ENCODE measurements around the gene C6. TPM values are rescaled to one million over a fixed set of nuclear protein-coding genes. Genes with fewer than 3 reads are reported as not detected.

The C6 gene
- total RNA-seq, 2 donors from 2014 or later = 40.7 to 50.8 TPM

- Histone ChIP-seq H3K27ac (no peak overlapping the region), H3K9me3 (peaks cover 0 to 3% (median 0%) of the 10 kb centered on the region in 3 donors), H3K4me1 (no peaks in the 10 kb centered on the region), H3K27me3 (no peaks in the 10 kb centered on the region), H3K36me3 (replicated peaks in 1 of 2; ENCODE audit: insufficient read depth in 1 of 2, low read depth in 2 of 2) (no peaks in the 10 kb centered on the region), H3K4me3 (no peak overlapping the region)
- 48 to 51% methylated on average over 1 of the region's 1 CpG for WGBS, 2 donors
- no peak for DNase-seq
- intact Hi-C loops (cut with DNase I) = no loop called here
- TF ChIP-seq POLR2A (IDR thresholded peaks at IDR 0.05) (no peak), CTCF (IDR thresholded peaks at IDR 0.05) (no peak)
- ATAC-seq = no peak
Measured at GRCh38 chr5:41247135-41247534, 33.8 kb upstream of the C6 start.

GRCh38 chr5:41246376-41246775 lies 33.0 kb upstream of the C6 start:
- no peak overlapping the region for H3K27ac ChIP-seq
- ATAC-seq (peak; percentile 33), DNase-seq (peak in 1 of 4 donors; percentile 10)
- 61 to 62% methylated on average over 1 of the region's 1 CpG for WGBS, 2 donors
- no peaks in the 10 kb centered on the region for H3K4me1 ChIP-seq
- intact Hi-C loops (cut with DNase I) = no loop called here
- H3K4me3 ChIP-seq = no peak overlapping the region
- TF ChIP-seq POLR2A (IDR thresholded peaks at IDR 0.05) = no peak
- no peak for TF ChIP-seq CTCF (IDR thresholded peaks at IDR 0.05)
- H3K27me3 ChIP-seq = no peaks in the 10 kb centered on the region
- no peaks in the 10 kb centered on the region for H3K36me3 ChIP-seq (replicated peaks in 1 of 2; ENCODE audit: insufficient read depth in 1 of 2, low read depth in 2 of 2)
- H3K9me3 ChIP-seq = peaks cover 0 to 3% (median 0%) of the 10 kb centered on the region in 3 donors

GRCh38 chr5:41243558-41243957 lies 30.2 kb upstream of the C6 start:
- no peaks in the 10 kb centered on the region for H3K4me1 ChIP-seq
- no peak for TF ChIP-seq CTCF (IDR thresholded peaks at IDR 0.05)
- TF ChIP-seq POLR2A (IDR thresholded peaks at IDR 0.05) = no peak
- intact Hi-C loops (cut with DNase I) = no loop called here
- no peaks in the 10 kb centered on the region for H3K9me3 ChIP-seq
- no peak for ATAC-seq
- DNase-seq = no peak
- H3K27me3 ChIP-seq = no peaks in the 10 kb centered on the region
- WGBS, 2 donors = 90 to 100% methylated on average over 1 of the region's 1 CpG
- H3K4me3 ChIP-seq = no peak overlapping the region
- no peak overlapping the region for H3K27ac ChIP-seq
- H3K36me3 ChIP-seq (replicated peaks in 1 of 2; ENCODE audit: insufficient read depth in 1 of 2, low read depth in 2 of 2) = no peaks in the 10 kb centered on the region

- DNase-seq (no peak), ATAC-seq (no peak)
- Histone ChIP-seq H3K4me3 (no peak overlapping the region), H3K27ac (no peak overlapping the region), H3K4me1 (no peaks in the 10 kb centered on the region), H3K36me3 (replicated peaks in 1 of 2; ENCODE audit: insufficient read depth in 1 of 2, low read depth in 2 of 2) (no peaks in the 10 kb centered on the region), H3K27me3 (no peaks in the 10 kb centered on the region), H3K9me3 (no peaks in the 10 kb centered on the region)
- 67 to 80% methylated on average over 2 to 3 of the region's 3 CpGs for WGBS, 2 donors
- intact Hi-C loops (cut with DNase I) = no loop called here
- TF ChIP-seq CTCF (IDR thresholded peaks at IDR 0.05) = no peak
- TF ChIP-seq POLR2A (IDR thresholded peaks at IDR 0.05) = no peak
Measured at GRCh38 chr5:41240985-41241384, 27.7 kb upstream of the C6 start.

DNA sequence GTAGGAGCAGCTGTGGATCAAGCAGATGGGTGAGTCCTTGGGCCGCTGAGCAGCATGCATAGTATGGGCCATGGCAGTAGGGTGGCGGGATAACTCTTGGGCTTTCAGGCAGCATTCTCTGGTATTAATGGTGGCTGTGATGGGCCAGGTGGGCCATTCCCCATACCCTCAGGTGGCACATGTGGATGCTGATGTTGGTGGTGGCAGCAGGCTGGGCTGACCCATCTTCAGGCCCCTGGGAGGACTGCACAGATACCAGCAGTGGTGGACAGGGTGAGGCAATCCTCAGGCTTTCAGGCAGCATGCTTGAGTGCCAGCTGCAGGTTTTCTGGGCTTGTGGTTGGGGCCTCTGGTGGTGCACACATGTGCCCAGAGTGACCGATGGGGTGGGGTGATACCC lies 27.1 kb upstream of the C6 start:
- no peak for ATAC-seq
- Histone ChIP-seq H3K4me3 (no peak overlapping the region), H3K27ac (no peak overlapping the region), H3K4me1 (no peaks in the 10 kb centered on the region), H3K9me3 (no peaks in the 10 kb centered on the region), H3K36me3 (replicated peaks in 1 of 2; ENCODE audit: insufficient read depth in 1 of 2, low read depth in 2 of 2) (no peaks in the 10 kb centered on the region), H3K27me3 (no peaks in the 10 kb centered on the region)
- TF ChIP-seq CTCF (IDR thresholded peaks at IDR 0.05) (no peak), POLR2A (IDR thresholded peaks at IDR 0.05) (no peak)
- DNase-seq = no peak
- WGBS, 2 donors = 93% methylated on average over 3 of the region's 3 CpGs; no CpG with 5 or more reads in 1 of the 2 donors
- intact Hi-C loops (cut with DNase I) = no loop called here

All from body of pancreas (tissue), 4 donors.